Fibroblast of pulmonary artery (primary cell): Measurements from ENCODE around the gene C14orf119.

ENCODE experiments used
- DNase-seq: peaks from one replicate; pipeline ENCODE4 v3.0.0-alpha.2; 2010; ENCODE audit warnings: low read depth
- H3K4me3 ChIP-seq: replicated peaks from 2 replicates; pipeline ENCODE4 v1.5.1; 2011; ENCODE audit warnings: low read depth, mild to moderate bottlenecking, control low read depth, low read length, moderate library complexity
- CTCF ChIP-seq: IDR thresholded peaks from 2 replicates; pipeline ENCODE4 v1.5.1; 2011; ENCODE audit warnings: mild to moderate bottlenecking, control low read depth, low read length, inconsistent platforms; ENCODE audit errors: missing control alignments

C14orf119 gene

GRCh38 chr14:23117371-23118020, 22.2 kb downstream of the C14orf119 start:
- DNase-seq = no peak
- no peak overlapping the region for H3K4me3 ChIP-seq
- TF ChIP-seq CTCF = no peak

GRCh38 chr14:23118506-23119362, 23.4 kb downstream of the C14orf119 start, which contains the start of gene CEBPE:
Gene CEBPE (minus strand): TSS chr14:23119255. CDS start chr14:23119091, 164 bp downstream.
- H3K4me3 ChIP-seq = no peak within 1 kb of the TSS
- DNase-seq = no peak
- TF ChIP-seq CTCF = no peak

- H3K4me3 ChIP-seq = no peak overlapping the region
- no peak for TF ChIP-seq CTCF
- DNase-seq = no peak
Observed at GRCh38 chr14:23119363-23120327, 24.3 kb downstream of the C14orf119 start.

GRCh38 chr14:23120541-23121251, 25.4 kb downstream of the C14orf119 start:
- no peak for TF ChIP-seq CTCF
- no peak overlapping the region for H3K4me3 ChIP-seq
- peak; percentile 91 for DNase-seq

GRCh38 chr14:23121361-23121771, 26.1 kb downstream of the C14orf119 start:
- DNase-seq = peak; percentile 87
- no peak for TF ChIP-seq CTCF
- H3K4me3 ChIP-seq = no peak overlapping the region

- H3K4me3 ChIP-seq = no peak overlapping the region
- no peak for DNase-seq
- TF ChIP-seq CTCF = no peak
Observed at GRCh38 chr14:23122086-23122485, 26.8 kb downstream of the C14orf119 start.
